ENCODE results near the gene HS2ST1. TPM values are rescaled to one million over a fixed set of nuclear protein-coding genes. Genes with fewer than 3 reads are reported as not detected.
"Not testable (repeated sequence)": the region's sequence is repeated elsewhere in the genome, so short reads cannot be mapped to it uniquely, and the experiment has no call there.

Gene HS2ST1
- total RNA-seq, 1 experiment from 2014 or later = 54.0 TPM

DNA sequence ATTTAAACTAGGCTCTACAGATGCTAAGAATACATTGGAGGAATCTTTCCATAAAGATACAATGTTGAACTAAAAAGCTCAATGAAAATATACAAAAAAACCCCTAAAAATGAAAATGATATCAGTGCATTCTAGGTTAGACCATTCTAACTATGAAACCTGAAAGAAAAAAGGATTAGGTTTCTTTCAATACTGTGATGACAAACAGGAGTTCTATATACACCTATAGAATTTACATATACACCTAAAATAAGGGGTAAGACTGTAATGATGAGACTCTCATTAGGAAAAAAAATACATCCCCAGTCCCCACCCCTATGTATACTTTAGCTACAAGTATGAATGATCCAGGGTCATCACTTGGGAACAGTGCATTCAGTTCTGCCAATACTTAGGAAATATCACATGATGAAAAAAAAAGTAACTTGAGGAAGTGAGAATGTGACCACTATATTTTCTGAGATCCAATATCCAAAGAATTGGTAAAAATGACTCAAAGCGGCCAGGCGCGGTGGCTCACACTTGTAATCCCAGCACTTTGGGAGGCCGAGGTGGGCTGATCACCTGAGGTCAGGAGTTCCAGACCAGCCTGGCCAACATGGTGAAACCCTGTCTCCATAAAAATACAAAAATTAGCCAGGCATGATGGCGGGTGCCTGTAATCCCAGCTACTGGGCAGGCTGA is 26.8 kb upstream of the HS2ST1 start:
- no peaks in the 10 kb centered on the region for H3K9me3 Mint-ChIP-seq (ENCODE audit: low read depth, unreplicated experiment)
- BruUV-seq (replicated peaks) = no TSS peak

DNA sequence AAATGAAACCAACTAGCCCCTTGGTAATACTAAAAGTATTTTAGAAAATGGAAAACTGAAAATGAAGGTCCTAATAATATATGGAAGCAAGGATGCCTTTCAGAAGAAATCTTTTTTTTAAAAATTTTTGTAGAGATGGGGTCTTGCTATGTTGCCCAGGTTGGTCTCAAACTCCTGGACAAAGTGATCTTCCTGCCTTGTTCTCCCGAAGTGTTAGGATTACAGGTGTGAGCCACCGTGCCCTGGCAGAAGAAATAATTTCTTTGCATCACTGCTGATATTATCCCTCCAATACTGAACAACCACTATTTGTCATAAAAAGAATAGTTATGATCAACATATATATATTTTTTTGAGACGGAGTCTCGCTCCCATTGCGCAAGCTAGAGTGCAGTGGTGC is 26.1 kb upstream of the HS2ST1 start:
- intact Hi-C loops (cut with micrococcal nuclease; ENCODE audit: unreplicated experiment) = no loop called here
- H3K4me1 Mint-ChIP-seq (ENCODE audit: low read depth, unreplicated experiment) = no peaks in the 10 kb centered on the region
- no peaks in the 10 kb centered on the region for H3K27me3 Mint-ChIP-seq (ENCODE audit: unreplicated experiment)
- no peak overlapping the region for H3K4me3 Mint-ChIP-seq (ENCODE audit: low read depth, unreplicated experiment)
- CTCF ChIA-PET = no interaction called here
- peaks cover 7% of the 10 kb centered on the region for H3K36me3 Mint-ChIP-seq (ENCODE audit: insufficient read depth, unreplicated experiment)
- TF ChIP-seq, protein P1, sequence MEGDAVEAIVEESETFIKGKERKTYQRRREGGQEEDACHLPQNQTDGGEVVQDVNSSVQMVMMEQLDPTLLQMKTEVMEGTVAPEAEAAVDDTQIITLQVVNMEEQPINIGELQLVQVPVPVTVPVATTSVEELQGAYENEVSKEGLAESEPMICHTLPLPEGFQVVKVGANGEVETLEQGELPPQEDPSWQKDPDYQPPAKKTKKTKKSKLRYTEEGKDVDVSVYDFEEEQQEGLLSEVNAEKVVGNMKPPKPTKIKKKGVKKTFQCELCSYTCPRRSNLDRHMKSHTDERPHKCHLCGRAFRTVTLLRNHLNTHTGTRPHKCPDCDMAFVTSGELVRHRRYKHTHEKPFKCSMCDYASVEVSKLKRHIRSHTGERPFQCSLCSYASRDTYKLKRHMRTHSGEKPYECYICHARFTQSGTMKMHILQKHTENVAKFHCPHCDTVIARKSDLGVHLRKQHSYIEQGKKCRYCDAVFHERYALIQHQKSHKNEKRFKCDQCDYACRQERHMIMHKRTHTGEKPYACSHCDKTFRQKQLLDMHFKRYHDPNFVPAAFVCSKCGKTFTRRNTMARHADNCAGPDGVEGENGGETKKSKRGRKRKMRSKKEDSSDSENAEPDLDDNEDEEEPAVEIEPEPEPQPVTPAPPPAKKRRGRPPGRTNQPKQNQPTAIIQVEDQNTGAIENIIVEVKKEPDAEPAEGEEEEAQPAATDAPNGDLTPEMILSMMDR (IDR thresholded peaks at IDR 0.05; ENCODE audit: unreplicated experiment) = no peak
- H3K9me3 Mint-ChIP-seq (ENCODE audit: low read depth, unreplicated experiment) = no peaks in the 10 kb centered on the region
- DNase-seq = no peak
- BruUV-seq (replicated peaks) = no TSS peak
- no peak overlapping the region for H3K27ac Mint-ChIP-seq (ENCODE audit: unreplicated experiment)

More for the DNA sequence above, 26.8 kb upstream of the HS2ST1 start:
- no peak overlapping the region for H3K27ac Mint-ChIP-seq (ENCODE audit: unreplicated experiment)
- H3K4me3 Mint-ChIP-seq (ENCODE audit: low read depth, unreplicated experiment) = no peak overlapping the region
- H3K4me1 Mint-ChIP-seq (ENCODE audit: low read depth, unreplicated experiment) = no peaks in the 10 kb centered on the region
- TF ChIP-seq, protein P1 (IDR thresholded peaks at IDR 0.05; ENCODE audit: unreplicated experiment) = no peak
- no peaks in the 10 kb centered on the region for H3K27me3 Mint-ChIP-seq (ENCODE audit: unreplicated experiment)
- no peak for DNase-seq
- CTCF ChIA-PET = no interaction called here
- intact Hi-C loops (cut with micrococcal nuclease; ENCODE audit: unreplicated experiment) = no loop called here
- peaks cover 7% of the 10 kb centered on the region for H3K36me3 Mint-ChIP-seq (ENCODE audit: insufficient read depth, unreplicated experiment)

DNA sequence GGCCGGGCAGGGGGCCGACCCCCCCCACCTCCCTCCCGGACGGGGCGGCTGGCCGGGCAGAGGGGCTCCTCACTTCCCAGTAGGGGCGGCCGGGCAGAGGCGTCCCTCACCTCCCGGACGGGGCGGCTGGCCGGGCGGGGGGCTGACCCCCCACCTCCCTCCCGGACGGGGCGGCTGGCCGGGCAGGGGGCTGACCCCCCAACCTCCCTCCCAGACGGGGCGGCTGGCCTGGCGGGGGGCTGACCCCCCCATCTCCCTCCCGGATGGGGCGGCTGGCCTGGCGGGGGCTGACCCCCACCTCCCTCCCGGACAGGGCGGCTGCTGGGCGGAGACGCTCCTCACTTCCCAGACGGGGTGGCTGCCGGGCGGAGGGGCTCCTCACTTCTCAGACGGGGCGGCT is 15.0 kb upstream of the HS2ST1 start:
- CTCF ChIA-PET; H3K4me3 Mint-ChIP-seq (ENCODE audit: low read depth, unreplicated experiment); DNase-seq: not testable (repeated sequence)

DNA sequence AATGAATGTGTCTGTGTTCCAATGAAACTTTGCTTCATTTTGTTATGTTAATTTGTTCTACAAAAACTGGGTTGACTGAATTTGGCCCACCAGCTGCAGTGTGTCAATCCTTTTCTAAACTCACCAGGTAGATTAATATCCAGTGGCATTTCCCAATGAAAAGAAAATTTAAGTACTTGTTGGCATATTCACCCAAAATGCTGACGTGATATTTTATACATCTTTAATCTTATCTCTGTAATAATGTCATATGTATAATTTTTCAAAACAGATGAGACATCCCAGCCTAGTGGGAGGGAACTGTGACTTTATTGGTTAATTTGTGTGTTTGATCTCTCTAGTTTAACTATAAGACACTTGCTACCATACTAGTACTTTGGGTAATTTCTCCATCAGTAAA is 8.6 kb upstream of the HS2ST1 start:
- TF ChIP-seq, protein P1 (IDR thresholded peaks at IDR 0.05; ENCODE audit: unreplicated experiment) = no peak
- H3K4me1 Mint-ChIP-seq (ENCODE audit: low read depth, unreplicated experiment) = peaks cover 18% of the 10 kb centered on the region
- no peaks in the 10 kb centered on the region for H3K27me3 Mint-ChIP-seq (ENCODE audit: unreplicated experiment)
- no peaks in the 10 kb centered on the region for H3K9me3 Mint-ChIP-seq (ENCODE audit: low read depth, unreplicated experiment)
- CTCF ChIA-PET = no interaction called here
- no TSS peak for BruUV-seq (replicated peaks)
- no peak overlapping the region for H3K27ac Mint-ChIP-seq (ENCODE audit: unreplicated experiment)
- peaks cover 16% of the 10 kb centered on the region for H3K36me3 Mint-ChIP-seq (ENCODE audit: insufficient read depth, unreplicated experiment)
- no peak for DNase-seq
- intact Hi-C loops (cut with micrococcal nuclease; ENCODE audit: unreplicated experiment) = no loop called here
- no peak overlapping the region for H3K4me3 Mint-ChIP-seq (ENCODE audit: low read depth, unreplicated experiment)

More for the DNA sequence above, 15.0 kb upstream of the HS2ST1 start:
- not testable (repeated sequence) for H3K27ac Mint-ChIP-seq (ENCODE audit: unreplicated experiment); H3K4me1 Mint-ChIP-seq (ENCODE audit: low read depth, unreplicated experiment); BruUV-seq (replicated peaks); H3K27me3 Mint-ChIP-seq (ENCODE audit: unreplicated experiment); H3K9me3 Mint-ChIP-seq (ENCODE audit: low read depth, unreplicated experiment)
- peaks cover 15% of the 10 kb centered on the region for H3K36me3 Mint-ChIP-seq (ENCODE audit: insufficient read depth, unreplicated experiment)
- intact Hi-C loops (cut with micrococcal nuclease; ENCODE audit: unreplicated experiment) = loop anchor here (10.0 kb wide), 1 partner anchor 195 kb away; no protein-coding TSS in a partner anchor

DNA sequence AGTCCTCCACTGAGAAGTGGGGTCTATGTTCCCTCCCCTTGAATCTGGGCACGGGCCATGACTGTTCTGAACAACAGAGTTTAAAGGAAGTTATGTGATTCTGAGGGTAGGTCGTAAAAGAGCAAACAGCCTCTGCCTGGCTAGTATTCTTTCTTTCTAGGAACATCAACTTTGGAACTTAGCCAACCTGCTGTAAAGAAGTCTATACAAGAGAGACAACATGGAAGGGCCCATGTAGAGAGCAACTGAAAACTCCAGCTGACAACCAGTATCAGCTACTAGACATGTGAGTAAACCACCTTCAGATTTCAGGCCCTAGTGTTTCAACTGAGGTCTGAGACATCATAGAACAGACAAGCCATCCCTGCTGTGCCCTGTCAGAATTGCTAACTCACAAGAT is 8.0 kb upstream of the HS2ST1 start:
- DNase-seq = no peak
- no peak overlapping the region for H3K4me3 Mint-ChIP-seq (ENCODE audit: low read depth, unreplicated experiment)
- CTCF ChIA-PET = no interaction called here
- H3K36me3 Mint-ChIP-seq (ENCODE audit: insufficient read depth, unreplicated experiment) = peaks cover 21% of the 10 kb centered on the region
- TF ChIP-seq, protein P1 (IDR thresholded peaks at IDR 0.05; ENCODE audit: unreplicated experiment) = no peak
- BruUV-seq (replicated peaks) = no TSS peak
- intact Hi-C loops (cut with micrococcal nuclease; ENCODE audit: unreplicated experiment) = no loop called here
- H3K4me1 Mint-ChIP-seq (ENCODE audit: low read depth, unreplicated experiment) = peaks cover 23% of the 10 kb centered on the region
- H3K27ac Mint-ChIP-seq (ENCODE audit: unreplicated experiment) = no peak overlapping the region
- H3K27me3 Mint-ChIP-seq (ENCODE audit: unreplicated experiment) = no peaks in the 10 kb centered on the region
- H3K9me3 Mint-ChIP-seq (ENCODE audit: low read depth, unreplicated experiment) = no peaks in the 10 kb centered on the region

Measured in Calu3 (cell line).